CD4-positive, alpha-beta T cell treated with Interleukin-6 for 4 hours (primary cell): ENCODE results near the gene CREB3L2.
"Not testable (repeated sequence)": the region's sequence is repeated elsewhere in the genome, so short reads cannot be mapped to it uniquely, and the experiment has no call there.

Experiments
- DNase-seq: peaks from one replicate; pipeline ENCODE4 v3.0.0-alpha.2; 2020; ENCODE audit warnings: mixed read lengths

CREB3L2 gene

DNA sequence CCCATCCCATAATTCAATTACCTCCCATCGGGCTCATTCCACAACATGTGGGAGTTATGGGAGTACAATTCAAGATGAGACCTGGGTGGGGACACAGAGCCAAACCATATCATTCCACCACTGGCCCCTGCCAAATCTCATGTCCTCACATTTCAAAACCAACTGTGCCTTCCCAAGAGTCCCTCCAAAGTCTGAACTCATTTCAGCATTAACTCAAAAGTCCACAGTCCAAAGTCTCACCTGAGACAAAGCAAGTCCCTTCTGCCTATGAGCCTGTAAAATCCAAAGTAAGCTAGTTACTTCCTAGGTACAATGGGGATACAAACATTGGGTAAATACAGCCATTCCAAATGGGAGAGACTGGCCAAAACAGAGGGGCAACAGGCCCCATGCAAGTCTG, 170.3 kb downstream of the CREB3L2 start:
- DNase-seq: not testable (repeated sequence)

- no peak for DNase-seq
Measured at GRCh38 chr7:137829337-137829992, 172.4 kb downstream of the CREB3L2 start.

DNA sequence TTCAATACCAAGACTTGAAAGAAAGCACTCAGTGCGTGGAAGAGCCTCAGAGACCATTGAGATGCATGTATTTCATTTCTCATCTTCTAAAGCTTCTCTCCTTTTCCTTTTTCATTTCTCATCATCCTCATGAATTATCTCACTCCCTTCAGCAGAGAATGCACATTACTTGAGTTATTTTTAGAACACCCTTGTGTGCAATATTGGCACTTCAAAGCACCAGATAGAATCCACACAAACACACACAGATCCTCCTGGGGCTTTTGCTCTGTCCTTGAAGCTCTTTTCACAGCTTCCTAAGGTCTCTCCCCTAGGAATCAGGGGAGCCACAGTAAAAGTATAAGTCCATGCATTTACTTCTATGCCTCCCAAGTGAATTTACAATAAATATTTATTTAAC, 173.4 kb downstream of the CREB3L2 start:
- DNase-seq: no peak

DNA sequence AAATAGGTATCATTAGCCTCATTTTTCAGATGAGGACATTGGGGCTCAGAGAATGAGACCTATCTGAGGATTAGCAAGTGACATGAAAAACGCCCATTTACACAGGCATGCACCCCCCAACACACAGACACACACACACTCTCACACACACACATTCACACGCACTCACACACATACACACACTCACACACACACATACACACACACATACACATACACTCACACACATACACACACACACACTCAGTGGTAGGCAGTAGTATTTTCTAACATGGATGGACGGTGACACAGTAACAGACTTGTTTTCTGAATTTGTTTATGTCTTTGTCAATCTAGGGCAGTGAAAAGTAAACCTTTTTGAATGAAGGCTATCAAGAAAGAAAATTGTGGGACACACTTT, 176.4 kb downstream of the CREB3L2 start:
- DNase-seq: no peak
